K562 (cell line): Measurements from ENCODE around the gene TBC1D1.

Source experiments
- CBX5 ChIP-seq: IDR thresholded peaks from 2 replicates; pipeline ENCODE4 v1.6.1; 2014; ENCODE audit warnings: low read depth, borderline replicate concordance
- E2F6 ChIP-seq, 2 experiments: IDR thresholded peaks; 2 replicates each; pipeline ENCODE4 v1.6.1; 2011; ENCODE audit warnings: borderline replicate concordance in 1 of 2, control low read depth in 1 of 2, low read depth in 1 of 2, low read length in 1 of 2, mild to moderate bottlenecking in 1 of 2, mixed read lengths in 1 of 2, moderate library complexity in 1 of 2; ENCODE audit not compliant: insufficient read depth in 1 of 2, insufficient read length in 1 of 2, poor library complexity in 1 of 2, severe bottlenecking in 1 of 2; ENCODE audit errors: extremely low read depth in 1 of 2
- KLF10 ChIP-seq: fragments of 250-450 bp; sonication (Bioruptor Pico); IDR thresholded peaks from 2 replicates; pipeline ENCODE4 v1.6.1; 2021; ENCODE audit warnings: matching md5 sums
- POLR2A ChIP-seq: fragments of 450-650 bp; conservative IDR thresholded peaks from 2 replicates; pipeline ENCODE4 v1.6.1; 2016
- SMARCE1 ChIP-seq: fragments of 450-650 bp; IDR thresholded peaks from 2 replicates; pipeline ENCODE4 v1.7.1; 2016; ENCODE audit warnings: mild to moderate bottlenecking
- SMC3 ChIP-seq: conservative IDR thresholded peaks from 2 replicates; pipeline ENCODE4 v1.6.1; 2011; ENCODE audit warnings: low read depth, low read length, improper control_type of control experiment; ENCODE audit not compliant: insufficient read depth
- STAG1 ChIP-seq: sonication (generic); formaldehyde crosslinking; IDR thresholded peaks from 2 replicates; pipeline ENCODE4 v1.5.0; 2020; ENCODE audit warnings: missing genetic modification reagents, borderline replicate concordance
- ZNF146 ChIP-seq: IDR thresholded peaks from one replicate; pipeline ENCODE4 v1.6.1; 2018; ENCODE audit warnings: missing compliant biosample characterization; ENCODE audit not compliant: unreplicated experiment
- ZNF263 ChIP-seq: sonication (generic); formaldehyde crosslinking; IDR thresholded peaks from 2 replicates; pipeline ENCODE4 v1.8.0; 2022; ENCODE audit warnings: mild to moderate bottlenecking, missing genetic modification reagents, borderline replicate concordance
- ZNF318 ChIP-seq, 2 experiments: fragments of 450-650 bp; IDR thresholded peaks; 2 replicates each; pipeline ENCODE4 v1.6.1; 2016; ENCODE audit warnings: mild to moderate bottlenecking in 2 of 2, borderline replicate concordance in 1 of 2, low read depth in 1 of 2, moderate library complexity in 1 of 2
- TF ChIP-seq, protein P1 (sequence below), 3 experiments: IDR thresholded peaks in 2 of 3; conservative IDR thresholded peaks in 1 of 3; 2 replicates each; pipeline ENCODE4 v1.5.1; 2011 to 2012; ENCODE audit warnings: low read length in 3 of 3, mild to moderate bottlenecking in 3 of 3, control low read depth in 2 of 3, improper control_type of control experiment in 1 of 3, inconsistent platforms in 1 of 3, low read depth in 1 of 3, mixed read lengths in 1 of 3, moderate library complexity in 1 of 3; ENCODE audit not compliant: insufficient read depth in 2 of 3

GRCh38 chr4:38167973-38168372, 277.1 kb downstream of the TBC1D1 start:
- no peak for TF ChIP-seq POLR2A
- TF ChIP-seq SMC3 = no peak
- TF ChIP-seq ZNF146 = no peak
- TF ChIP-seq KLF10 (CRISPR knock-in tag) = no peak
- TF ChIP-seq E2F6 (IDR thresholded peaks at IDR 0.05; ENCODE audit: borderline replicate concordance in 1 of 2, extremely low read depth in 1 of 2, insufficient read depth in 1 of 2, insufficient read length in 1 of 2, low read depth in 1 of 2, low read length in 1 of 2, poor library complexity in 1 of 2, severe bottlenecking in 1 of 2) = no peak
- TF ChIP-seq SMARCE1 = no peak
- no peak for TF ChIP-seq CBX5
- TF ChIP-seq ZNF318 (IDR thresholded peaks at IDR 0.05; ENCODE audit: borderline replicate concordance in 1 of 2, low read depth in 1 of 2) = no peak
- TF ChIP-seq, protein P1, sequence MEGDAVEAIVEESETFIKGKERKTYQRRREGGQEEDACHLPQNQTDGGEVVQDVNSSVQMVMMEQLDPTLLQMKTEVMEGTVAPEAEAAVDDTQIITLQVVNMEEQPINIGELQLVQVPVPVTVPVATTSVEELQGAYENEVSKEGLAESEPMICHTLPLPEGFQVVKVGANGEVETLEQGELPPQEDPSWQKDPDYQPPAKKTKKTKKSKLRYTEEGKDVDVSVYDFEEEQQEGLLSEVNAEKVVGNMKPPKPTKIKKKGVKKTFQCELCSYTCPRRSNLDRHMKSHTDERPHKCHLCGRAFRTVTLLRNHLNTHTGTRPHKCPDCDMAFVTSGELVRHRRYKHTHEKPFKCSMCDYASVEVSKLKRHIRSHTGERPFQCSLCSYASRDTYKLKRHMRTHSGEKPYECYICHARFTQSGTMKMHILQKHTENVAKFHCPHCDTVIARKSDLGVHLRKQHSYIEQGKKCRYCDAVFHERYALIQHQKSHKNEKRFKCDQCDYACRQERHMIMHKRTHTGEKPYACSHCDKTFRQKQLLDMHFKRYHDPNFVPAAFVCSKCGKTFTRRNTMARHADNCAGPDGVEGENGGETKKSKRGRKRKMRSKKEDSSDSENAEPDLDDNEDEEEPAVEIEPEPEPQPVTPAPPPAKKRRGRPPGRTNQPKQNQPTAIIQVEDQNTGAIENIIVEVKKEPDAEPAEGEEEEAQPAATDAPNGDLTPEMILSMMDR (IDR thresholded peaks at IDR 0.05 in 2 of 3, conservative IDR thresholded peaks at IDR 0.05 in 1 of 3; ENCODE audit: insufficient read depth in 2 of 3, low read depth in 1 of 3, low read length in 3 of 3) = no peak
- no peak for TF ChIP-seq STAG1
- no peak for TF ChIP-seq ZNF263 (CRISPR knock-in tag)
